HepG2 (cell line): ENCODE results near the gene DCTN3. TPM values are rescaled to one million over a fixed set of nuclear protein-coding genes. Genes with fewer than 3 reads are reported as not detected.
A peak's percentile ranks its signal among the peaks of the same experiment; 100 is the strongest.

Source experiments
- CREB1 ChIP-seq, 2 experiments: fragments of 450-650 bp in 1 of 2; IDR thresholded peaks; 2 replicates each; pipeline ENCODE4 v1.6.1; 2016 to 2017; ENCODE audit warnings: control low read depth in 1 of 2, mild to moderate bottlenecking in 1 of 2, missing compliant biosample characterization in 1 of 2, missing genetic modification characterization in 1 of 2
- EEA1 ChIP-seq: sonication (generic); formaldehyde crosslinking; IDR thresholded peaks from 2 replicates; pipeline ENCODE4 v1.5.1; 2020; ENCODE audit warnings: mild to moderate bottlenecking, missing genetic modification reagents, borderline replicate concordance
- FOSL2 ChIP-seq: sonication (generic); formaldehyde crosslinking; IDR thresholded peaks from 2 replicates; pipeline ENCODE4 v1.4.0; 2020; ENCODE audit warnings: missing genetic modification reagents
- IRX3 ChIP-seq: sonication (generic); formaldehyde crosslinking; IDR thresholded peaks from 2 replicates; pipeline ENCODE4 v1.8.1; 2023; ENCODE audit warnings: mild to moderate bottlenecking, low read depth, missing genetic modification reagents, borderline replicate concordance
- KLF16 ChIP-seq, 2 experiments: sonication (generic) in 1 of 2; formaldehyde crosslinking in 1 of 2; IDR thresholded peaks; 2 replicates each; pipeline versions ENCODE4 v1.6.1 to v1.8.0; 2016 to 2023; ENCODE audit warnings: missing genetic modification reagents in 2 of 2, missing compliant biosample characterization in 1 of 2
- MZF1 ChIP-seq: sonication (generic); formaldehyde crosslinking; IDR thresholded peaks from 2 replicates; pipeline ENCODE4 v1.8.1; 2023; ENCODE audit warnings: mild to moderate bottlenecking, missing genetic modification reagents, borderline replicate concordance
- NR2F1 ChIP-seq, 2 experiments: fragments of 450-650 bp in 1 of 2; formaldehyde crosslinking in 1 of 2; IDR thresholded peaks; 2 replicates each; pipeline versions ENCODE4 v1.5.0 to v1.6.1; 2016 to 2020; ENCODE audit warnings: mild to moderate bottlenecking in 1 of 2, missing compliant biosample characterization in 1 of 2, missing genetic modification reagents in 1 of 2, moderate library complexity in 1 of 2
- PHF20 ChIP-seq: sonication (generic); formaldehyde crosslinking; IDR thresholded peaks from 2 replicates; pipeline ENCODE4 v1.5.0; 2020; ENCODE audit warnings: mild to moderate bottlenecking, missing genetic modification reagents
- ZNF501 ChIP-seq: sonication (generic); formaldehyde crosslinking; IDR thresholded peaks from 2 replicates; pipeline ENCODE4 v1.5.1; 2020; ENCODE audit warnings: mild to moderate bottlenecking, moderate library complexity, missing genetic modification reagents
- ZNF773 ChIP-seq: sonication (generic); formaldehyde crosslinking; IDR thresholded peaks from 2 replicates; pipeline ENCODE4 v1.4.0; 2020; ENCODE audit warnings: missing genetic modification reagents, borderline replicate concordance
- ZNF776 ChIP-seq: sonication (generic); formaldehyde crosslinking; IDR thresholded peaks from 2 replicates; pipeline ENCODE4 v1.4.0; 2020; ENCODE audit warnings: mild to moderate bottlenecking, missing genetic modification reagents
- ZSCAN30 ChIP-seq: sonication (generic); formaldehyde crosslinking; IDR thresholded peaks from 2 replicates; pipeline ENCODE4 v1.5.0; 2020; ENCODE audit warnings: mild to moderate bottlenecking, missing genetic modification reagents
- ZZZ3 ChIP-seq: sonication (generic); formaldehyde crosslinking; IDR thresholded peaks from 2 replicates; pipeline ENCODE4 v1.4.0; 2020; ENCODE audit warnings: missing genetic modification reagents, mild to moderate bottlenecking, borderline replicate concordance
- polyA plus RNA-seq, 8 experiments: library from polyadenylated mRNA; depleted of rRNA in 3 of 8; stranded (reverse) in 7 of 8; unstranded in 1 of 8; fragments of >200 nt; fragmentation: Illumina TruSeq in 4 of 8; extraction: Trizol in 4 of 8; gene quantifications; 2 replicates each; pipeline versions ENCODE4 v1.2.1 to v1.2.3, GENCODE V29; 2011 to 2016; ENCODE audit warnings: low read depth in 4 of 8, missing spikeins in 1 of 8, mixed read lengths in 1 of 8; ENCODE audit not compliant: insufficient read depth in 1 of 8
- total RNA-seq, 5 experiments: library from RNA; depleted of rRNA; stranded (reverse); fragments of >200 nt; fragmentation: Illumina TruSeq; extraction: Trizol; gene quantifications; 2 replicates each; pipeline ENCODE4 v1.2.3, GENCODE V29; 2016; ENCODE audit warnings: low read depth in 1 of 5
- TF ChIP-seq, protein P1 (sequence below): sonication (generic); formaldehyde crosslinking; IDR thresholded peaks from 2 replicates; pipeline ENCODE4 v1.4.0; 2020; ENCODE audit warnings: missing genetic modification reagents, borderline replicate concordance
- TF ChIP-seq, protein P2 (sequence below): sonication (generic); formaldehyde crosslinking; IDR thresholded peaks from 2 replicates; pipeline ENCODE4 v1.4.0; 2020; ENCODE audit warnings: missing genetic modification reagents, low read depth, mild to moderate bottlenecking, borderline replicate concordance
- TF ChIP-seq, protein P3 (sequence below): sonication (generic); formaldehyde crosslinking; IDR thresholded peaks from 2 replicates; pipeline ENCODE4 v1.4.0; 2020; ENCODE audit warnings: mild to moderate bottlenecking, missing genetic modification reagents
- TF ChIP-seq, protein P4 (sequence below): sonication (generic); formaldehyde crosslinking; IDR thresholded peaks from 2 replicates; pipeline ENCODE4 v1.4.0; 2020; ENCODE audit warnings: mild to moderate bottlenecking, missing genetic modification reagents
- TF ChIP-seq, protein P5 (sequence below): sonication (generic); IDR thresholded peaks from 2 replicates; pipeline ENCODE4 v1.6.1; 2016; ENCODE audit warnings: low read depth, borderline replicate concordance
- TF ChIP-seq, protein P6 (sequence below): sonication (generic); formaldehyde crosslinking; IDR thresholded peaks from 2 replicates; pipeline ENCODE4 v1.8.0; 2022; ENCODE audit warnings: missing genetic modification reagents, low read depth, mild to moderate bottlenecking, borderline replicate concordance
- TF ChIP-seq, protein P7 (sequence below): sonication (generic); formaldehyde crosslinking; IDR thresholded peaks from 2 replicates; pipeline ENCODE4 v1.5.1; 2020; ENCODE audit warnings: mild to moderate bottlenecking, missing genetic modification reagents

Gene DCTN3
- total and polyA plus RNA-seq, 2 of the 13 experiments (the other 11 are each of a cell fraction or from before 2014, with no cell fraction given), result 27.4 to 34.5 TPM

DNA sequence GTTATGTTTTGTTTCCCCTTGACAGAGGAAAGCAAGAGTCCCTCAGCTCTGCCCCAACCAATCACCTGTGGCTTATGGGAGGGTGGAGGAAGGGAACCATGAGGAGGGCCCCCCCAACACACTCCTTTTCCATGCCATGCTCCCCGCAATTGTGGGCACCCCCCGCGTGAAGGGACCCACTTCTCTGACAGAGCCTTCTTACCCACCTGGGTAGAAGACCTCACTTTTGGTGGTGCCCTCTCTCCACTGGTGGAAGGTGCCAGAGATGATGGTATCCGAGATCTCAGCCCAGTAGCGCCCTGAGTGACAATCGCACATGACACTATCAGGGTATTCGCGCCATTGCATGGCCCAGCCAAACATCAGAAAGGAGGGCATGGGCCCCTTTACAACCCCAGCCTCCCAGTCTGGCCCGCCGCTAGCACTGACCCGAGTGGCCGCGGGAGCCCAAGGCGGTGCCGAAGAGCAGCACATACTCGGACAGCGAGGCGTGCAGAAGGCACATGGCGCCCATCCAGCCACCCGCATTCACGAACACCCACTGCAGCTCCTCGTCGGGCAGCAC, 16.6 kb upstream of the DCTN3 start (continued):
- TF ChIP-seq, protein P1, sequence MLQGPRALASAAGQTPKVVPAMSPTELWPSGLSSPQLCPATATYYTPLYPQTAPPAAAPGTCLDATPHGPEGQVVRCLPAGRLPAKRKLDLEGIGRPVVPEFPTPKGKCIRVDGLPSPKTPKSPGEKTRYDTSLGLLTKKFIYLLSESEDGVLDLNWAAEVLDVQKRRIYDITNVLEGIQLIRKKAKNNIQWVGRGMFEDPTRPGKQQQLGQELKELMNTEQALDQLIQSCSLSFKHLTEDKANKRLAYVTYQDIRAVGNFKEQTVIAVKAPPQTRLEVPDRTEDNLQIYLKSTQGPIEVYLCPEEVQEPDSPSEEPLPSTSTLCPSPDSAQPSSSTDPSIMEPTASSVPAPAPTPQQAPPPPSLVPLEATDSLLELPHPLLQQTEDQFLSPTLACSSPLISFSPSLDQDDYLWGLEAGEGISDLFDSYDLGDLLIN (CRISPR knock-in tag), result no peak
- no peak; the same call in 1 of the 2 replicates for TF ChIP-seq ZNF773
- no peak for TF ChIP-seq ZNF776 (CRISPR knock-in tag)
- TF ChIP-seq, protein P2, sequence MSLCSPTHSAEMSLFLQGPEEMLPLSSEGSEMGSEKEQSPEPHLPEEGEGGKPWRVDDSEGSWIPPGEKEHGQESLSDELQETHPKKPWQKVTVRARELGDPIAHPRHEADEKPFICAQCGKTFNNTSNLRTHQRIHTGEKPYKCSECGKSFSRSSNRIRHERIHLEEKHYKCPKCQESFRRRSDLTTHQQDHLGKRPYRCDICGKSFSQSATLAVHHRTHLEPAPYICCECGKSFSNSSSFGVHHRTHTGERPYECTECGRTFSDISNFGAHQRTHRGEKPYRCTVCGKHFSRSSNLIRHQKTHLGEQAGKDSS (CRISPR knock-in tag), result no peak
- no peak for TF ChIP-seq PHF20
- TF ChIP-seq, protein P3, sequence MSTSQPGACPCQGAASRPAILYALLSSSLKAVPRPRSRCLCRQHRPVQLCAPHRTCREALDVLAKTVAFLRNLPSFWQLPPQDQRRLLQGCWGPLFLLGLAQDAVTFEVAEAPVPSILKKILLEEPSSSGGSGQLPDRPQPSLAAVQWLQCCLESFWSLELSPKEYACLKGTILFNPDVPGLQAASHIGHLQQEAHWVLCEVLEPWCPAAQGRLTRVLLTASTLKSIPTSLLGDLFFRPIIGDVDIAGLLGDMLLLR (CRISPR knock-in tag), result no peak; the same call in 1 of the 2 replicates
- no peak for TF ChIP-seq NR2F1 (CRISPR knock-in tag; IDR thresholded peaks at IDR 0.05)
- TF ChIP-seq CREB1 (IDR thresholded peaks at IDR 0.05), result no peak
- no peak for TF ChIP-seq CREB1 (CRISPR knock-in tag; IDR thresholded peaks at IDR 0.05)
- TF ChIP-seq ZNF501 (CRISPR knock-in tag), result no peak
- no peak for TF ChIP-seq KLF16 (CRISPR knock-in tag; IDR thresholded peaks at IDR 0.05)
- TF ChIP-seq, protein P4, sequence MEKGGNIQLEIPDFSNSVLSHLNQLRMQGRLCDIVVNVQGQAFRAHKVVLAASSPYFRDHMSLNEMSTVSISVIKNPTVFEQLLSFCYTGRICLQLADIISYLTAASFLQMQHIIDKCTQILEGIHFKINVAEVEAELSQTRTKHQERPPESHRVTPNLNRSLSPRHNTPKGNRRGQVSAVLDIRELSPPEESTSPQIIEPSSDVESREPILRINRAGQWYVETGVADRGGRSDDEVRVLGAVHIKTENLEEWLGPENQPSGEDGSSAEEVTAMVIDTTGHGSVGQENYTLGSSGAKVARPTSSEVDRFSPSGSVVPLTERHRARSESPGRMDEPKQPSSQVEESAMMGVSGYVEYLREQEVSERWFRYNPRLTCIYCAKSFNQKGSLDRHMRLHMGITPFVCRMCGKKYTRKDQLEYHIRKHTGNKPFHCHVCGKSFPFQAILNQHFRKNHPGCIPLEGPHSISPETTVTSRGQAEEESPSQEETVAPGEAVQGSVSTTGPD (CRISPR knock-in tag), result no peak
- 0 out of 2 replicates have a peak, but pooled peaks have one; percentile 5 for TF ChIP-seq FOSL2 (CRISPR knock-in tag)
- TF ChIP-seq ZSCAN30 (CRISPR knock-in tag), result no peak
- no peak for TF ChIP-seq ZZZ3 (CRISPR knock-in tag)
- TF ChIP-seq, protein P5, sequence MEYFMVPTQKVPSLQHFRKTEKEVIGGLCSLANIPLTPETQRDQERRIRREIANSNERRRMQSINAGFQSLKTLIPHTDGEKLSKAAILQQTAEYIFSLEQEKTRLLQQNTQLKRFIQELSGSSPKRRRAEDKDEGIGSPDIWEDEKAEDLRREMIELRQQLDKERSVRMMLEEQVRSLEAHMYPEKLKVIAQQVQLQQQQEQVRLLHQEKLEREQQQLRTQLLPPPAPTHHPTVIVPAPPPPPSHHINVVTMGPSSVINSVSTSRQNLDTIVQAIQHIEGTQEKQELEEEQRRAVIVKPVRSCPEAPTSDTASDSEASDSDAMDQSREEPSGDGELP, result no peak
- no peak; the same call in 1 of the 2 replicates for TF ChIP-seq EEA1 (CRISPR knock-in tag)
- TF ChIP-seq, protein P6, sequence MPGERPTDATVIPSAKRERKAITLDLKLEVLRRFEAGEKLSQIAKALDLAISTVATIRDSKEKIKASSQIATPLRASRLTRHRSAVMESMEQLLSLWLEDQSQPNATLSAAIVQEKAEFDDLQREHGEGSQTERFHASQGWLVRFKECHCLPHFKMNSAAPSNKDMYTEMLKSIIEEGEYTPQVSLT (CRISPR knock-in tag), result no peak
- TF ChIP-seq MZF1 (CRISPR knock-in tag), result no peak
- no peak for TF ChIP-seq IRX3
- TF ChIP-seq, protein P7, sequence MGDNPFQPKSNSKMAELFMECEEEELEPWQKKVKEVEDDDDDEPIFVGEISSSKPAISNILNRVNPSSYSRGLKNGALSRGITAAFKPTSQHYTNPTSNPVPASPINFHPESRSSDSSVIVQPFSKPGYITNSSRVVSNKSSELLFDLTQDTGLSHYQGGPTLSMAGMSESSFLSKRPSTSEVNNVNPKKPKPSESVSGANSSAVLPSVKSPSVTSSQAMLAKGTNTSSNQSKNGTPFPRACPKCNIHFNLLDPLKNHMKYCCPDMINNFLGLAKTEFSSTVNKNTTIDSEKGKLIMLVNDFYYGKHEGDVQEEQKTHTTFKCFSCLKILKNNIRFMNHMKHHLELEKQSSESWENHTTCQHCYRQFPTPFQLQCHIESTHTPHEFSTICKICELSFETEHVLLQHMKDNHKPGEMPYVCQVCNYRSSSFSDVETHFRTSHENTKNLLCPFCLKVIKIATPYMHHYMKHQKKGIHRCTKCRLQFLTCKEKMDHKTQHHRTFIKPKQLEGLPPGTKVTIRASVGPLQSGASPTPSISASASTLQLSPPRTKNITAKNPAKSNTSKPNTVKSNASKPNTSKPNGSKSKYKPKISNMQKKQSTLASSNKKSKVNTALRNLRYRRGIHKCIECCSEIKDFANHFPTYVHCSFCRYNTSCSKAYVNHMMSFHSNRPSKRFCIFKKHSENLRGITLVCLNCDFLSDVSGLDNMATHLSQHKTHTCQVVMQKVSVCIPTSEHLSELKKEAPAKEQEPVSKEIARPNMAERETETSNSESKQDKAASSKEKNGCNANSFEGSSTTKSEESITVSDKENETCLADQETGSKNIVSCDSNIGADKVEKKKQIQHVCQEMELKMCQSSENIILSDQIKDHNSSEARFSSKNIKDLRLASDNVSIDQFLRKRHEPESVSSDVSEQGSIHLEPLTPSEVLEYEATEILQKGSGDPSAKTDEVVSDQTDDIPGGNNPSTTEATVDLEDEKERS, result no peak
